CD4-positive, alpha-beta memory T cell (primary cell): ENCODE results near the gene TMEM215. TPM values are rescaled to one million over a fixed set of nuclear protein-coding genes. Genes with fewer than 3 reads are reported as not detected.

Source experiments
- CTCF ChIA-PET: fragments of 350-600 bp; sonication (Branson Sonifier 250); formaldehyde crosslinking; loops from one replicate; lab custom pipeline; 2021; ENCODE audit warnings: inconsistent platforms; ENCODE audit not compliant: partially characterized antibody; lab: Charles Lee
- POLR2A ChIA-PET: fragments of 350-600 bp; sonication (Branson Sonifier 250); formaldehyde crosslinking; loops from one replicate; lab custom pipeline; 2021; ENCODE audit not compliant: partially characterized antibody; lab: Charles Lee
- DNase-seq, 5 donors: peaks; one replicate each; pipeline versions ENCODE4 v3.0.0 to v3.0.0-alpha.2; 2020 to 2022; ENCODE audit warnings: mixed read lengths in 1 of 5
- H3K27ac ChIP-seq: one replicate; pipeline ENCODE4 v1.7.0; 2013; ENCODE audit warnings: low read depth, low read length
- H3K27me3 ChIP-seq: 2 replicates; pipeline ENCODE4 v1.7.0; 2013; ENCODE audit warnings: mild to moderate bottlenecking, low read length, moderate library complexity; ENCODE audit not compliant: insufficient read depth
- H3K36me3 ChIP-seq: 2 replicates; pipeline ENCODE4 v1.7.0; 2013; ENCODE audit warnings: mild to moderate bottlenecking, low read length, moderate library complexity; ENCODE audit not compliant: insufficient read depth
- H3K4me1 ChIP-seq: 2 replicates; pipeline ENCODE4 v1.7.0; 2013; ENCODE audit warnings: mild to moderate bottlenecking, low read length, moderate library complexity; ENCODE audit not compliant: insufficient read depth
- H3K4me3 ChIP-seq, 2 donors: one replicate each; pipeline ENCODE4 v1.7.0; 2013; ENCODE audit warnings: low read length in 2 of 2, mild to moderate bottlenecking in 1 of 2
- H3K9me3 ChIP-seq, 2 donors: one replicate each; pipeline ENCODE4 v1.7.0; 2013; ENCODE audit warnings: low read length in 2 of 2, control low read depth in 1 of 2; ENCODE audit not compliant: control insufficient read depth in 1 of 2
- H3K27ac Mint-ChIP-seq, 7 donors: one replicate each; pipeline ENCODE4 v1.8.0; 2020 to 2021; ENCODE audit warnings: mixed read lengths in 7 of 7, mild to moderate bottlenecking in 6 of 7, inconsistent platforms in 3 of 7, moderate library complexity in 3 of 7
- H3K27me3 Mint-ChIP-seq, 2 donors: one replicate each; pipeline ENCODE4 v1.8.0; 2020 to 2021; ENCODE audit warnings: mixed read lengths in 2 of 2
- H3K36me3 Mint-ChIP-seq, 2 donors: one replicate each; pipeline ENCODE4 v1.8.0; 2020 to 2021; ENCODE audit warnings: mixed read lengths in 2 of 2, inconsistent platforms in 1 of 2, mild to moderate bottlenecking in 1 of 2
- H3K4me1 Mint-ChIP-seq, 4 donors: one replicate each; pipeline ENCODE4 v1.8.0; 2020 to 2021; ENCODE audit warnings: mixed read lengths in 4 of 4, mild to moderate bottlenecking in 1 of 4
- H3K4me3 Mint-ChIP-seq, 8 donors: one replicate each; pipeline ENCODE4 v1.8.0; 2020 to 2021; ENCODE audit warnings: mixed read lengths in 8 of 8, mild to moderate bottlenecking in 7 of 8, moderate library complexity in 6 of 8, inconsistent platforms in 3 of 8
- H3K9me3 Mint-ChIP-seq, 8 donors: one replicate each; pipeline ENCODE4 v1.8.0; 2020 to 2021; ENCODE audit warnings: mixed read lengths in 8 of 8, mild to moderate bottlenecking in 5 of 8, inconsistent platforms in 3 of 8, moderate library complexity in 1 of 8
- intact Hi-C: fragments of 100-400 bp; cut with micrococcal nuclease; formaldehyde crosslinking; loops from one replicate; pipeline ENCODE4 v1.15.1; 2023
- polyA plus RNA-seq, 2 donors: library from polyadenylated mRNA; unstranded; fragments of 300-500 nt; fragmentation: Illumina TruSeq; gene quantifications; one replicate each; pipeline ENCODE4 v1.2.3, GENCODE V29; 2021
- total RNA-seq, 2 experiments: library from RNA; stranded (reverse); gene quantifications; one replicate each; pipeline ENCODE4 v1.2.3, GENCODE V29; 2021

Gene TMEM215
- total and polyA plus RNA-seq, 4 experiments from 2014 or later = not detected

GRCh38 chr9:32832346-32832745 is 49.0 kb downstream of the TMEM215 start:
- Histone ChIP-seq H3K36me3 (no peaks in the 10 kb centered on the region), H3K9me3 (no peaks in the 10 kb centered on the region), H3K4me1 (no peaks in the 10 kb centered on the region), H3K27me3 (no peaks in the 10 kb centered on the region), H3K27ac (no peak overlapping the region), H3K4me3 (no peak overlapping the region)
- intact Hi-C loops = no loop called here
- Mint-ChIP-seq H3K4me1 (no peaks in the 10 kb centered on the region), H3K27me3 (peaks cover 2 to 12% of the 10 kb centered on the region in 2 donors), H3K9me3 (peaks cover 0 to 7% (median 0%) of the 10 kb centered on the region in 8 donors), H3K27ac (no peak overlapping the region), H3K36me3 (no peaks in the 10 kb centered on the region), H3K4me3 (no peak overlapping the region)
- ChIA-PET CTCF (no interaction called here), POLR2A (no interaction called here)
- DNase-seq = no peak

Other genes starting within 250 kb of the TMEM215 start
- 10 to 100 TPM; 32.1 to 37.8 TPM for gene SMIM27, start 231.2 kb upstream of the TMEM215 start, total RNA-seq
- 100 to 1,000 TPM in 1 of 2 donors, 10 to 100 TPM in 1; 42.4 to 115 TPM for gene SMIM27, start 231.2 kb upstream of the TMEM215 start, polyA plus RNA-seq
- gene TOPORS, start 231.0 kb upstream of the TMEM215 start, total RNA-seq = 10 to 100 TPM; 24.1 to 24.6 TPM
- 10 to 100 TPM; 24.4 to 32.4 TPM for gene TOPORS, start 231.0 kb upstream of the TMEM215 start, polyA plus RNA-seq
- gene NDUFB6, start 210.4 kb upstream of the TMEM215 start, total RNA-seq = 10 to 100 TPM; 18.2 to 21.0 TPM
- gene NDUFB6, start 210.4 kb upstream of the TMEM215 start, polyA plus RNA-seq = 10 to 100 TPM; 65.4 to 83.7 TPM
- gene TAF1L, start 147.9 kb upstream of the TMEM215 start, total RNA-seq = under 1 TPM; 0.06 to 0.12 TPM
- gene TAF1L, start 147.9 kb upstream of the TMEM215 start, polyA plus RNA-seq = not detected
- gene APTX, start 218.1 kb downstream of the TMEM215 start, total RNA-seq = 10 to 100 TPM; 26.3 to 28.1 TPM
- gene APTX, start 218.1 kb downstream of the TMEM215 start, polyA plus RNA-seq = 10 to 100 TPM; 27.8 to 35.7 TPM
- 10 to 100 TPM; 79.8 to 84.4 TPM for gene DNAJA1, start 241.7 kb downstream of the TMEM215 start, total RNA-seq
- 100 to 1,000 TPM in 1 of 2 donors, 10 to 100 TPM in 1; 80.4 to 122 TPM for gene DNAJA1, start 241.7 kb downstream of the TMEM215 start, polyA plus RNA-seq